Measurements from ENCODE around the gene HERC3.
"Not testable (repeated sequence)": the region's sequence is repeated elsewhere in the genome, so short reads cannot be mapped to it uniquely, and the experiment has no call there.

Gene HERC3

GRCh38 chr4:88606832-88607231, 14.6 kb downstream of the HERC3 start:
- no peak for DNase-seq (ENCODE audit: low read depth in 4 of 4, low spot score in 1 of 4)

GRCh38 chr4:88609387-88609786, 17.1 kb downstream of the HERC3 start:
- no peak for DNase-seq (ENCODE audit: low read depth in 4 of 4, low spot score in 1 of 4)

DNA sequence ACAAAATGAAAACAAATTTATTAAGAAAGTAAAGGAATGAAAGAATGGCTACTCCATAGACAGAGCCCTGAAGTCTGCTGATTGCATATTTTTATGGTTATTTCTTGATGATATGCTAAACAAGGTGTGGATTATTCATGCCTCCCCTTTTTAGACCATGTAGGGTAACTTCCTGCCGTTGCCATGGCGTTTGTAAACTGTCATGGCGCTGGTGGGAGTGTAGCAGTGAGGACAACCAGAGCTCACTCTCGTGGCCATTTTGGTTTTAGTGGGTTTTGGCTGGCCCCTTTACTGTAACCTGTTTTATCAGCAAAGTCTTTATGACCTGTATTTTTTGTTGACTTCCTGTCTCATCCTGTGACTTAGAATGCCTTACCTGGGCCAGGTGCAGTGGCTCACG, 17.5 kb downstream of the HERC3 start:
- not testable (repeated sequence) for DNase-seq (ENCODE audit: low read depth in 4 of 4, low spot score in 1 of 4)

DNA sequence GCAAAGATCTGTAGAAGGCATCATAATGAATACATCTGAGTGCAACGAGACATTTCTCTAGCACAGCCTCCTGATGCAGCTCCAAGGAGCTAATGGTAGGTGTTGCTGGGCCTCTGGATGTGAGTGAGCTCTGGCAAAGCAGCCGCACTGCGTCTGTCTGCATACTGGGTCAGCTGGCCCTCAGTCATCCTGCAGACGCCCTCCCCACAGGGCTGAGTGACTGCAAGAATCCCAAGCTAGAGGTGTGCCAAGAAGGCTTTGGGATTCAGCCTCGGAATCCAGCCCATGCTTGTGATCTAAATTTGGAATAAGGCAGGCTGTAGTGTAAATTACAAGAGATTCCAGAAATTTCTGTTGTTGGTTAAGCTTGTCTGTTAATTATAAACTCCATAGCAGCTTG, 18.5 kb downstream of the HERC3 start:
- no peak for DNase-seq (ENCODE audit: low read depth in 4 of 4, low spot score in 1 of 4)

DNA sequence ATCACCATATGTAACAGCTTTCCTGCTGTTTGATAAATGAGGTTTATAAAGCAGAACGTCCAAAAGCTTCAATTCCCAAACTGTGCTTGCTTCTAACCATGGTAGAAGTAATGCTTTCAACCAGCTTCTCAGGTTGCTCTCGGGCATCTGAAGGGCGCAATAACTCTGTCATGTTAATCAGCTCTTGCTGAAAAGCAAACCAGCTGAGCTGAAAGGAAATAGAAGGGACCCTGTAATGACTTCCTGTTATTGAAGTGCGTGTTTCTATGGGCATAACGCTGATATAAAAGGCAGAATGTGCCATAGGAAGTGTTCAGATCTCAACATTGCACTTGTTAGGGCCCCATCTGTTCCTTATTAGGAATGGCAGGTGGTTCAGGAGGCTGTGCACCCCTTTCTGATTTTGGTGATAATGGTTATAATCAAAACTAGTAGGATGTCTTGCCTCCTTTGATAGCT, 21.2 kb downstream of the HERC3 start:
- DNase-seq (ENCODE audit: low read depth in 4 of 4, low spot score in 1 of 4): no peak

- no peak for DNase-seq (ENCODE audit: low read depth in 4 of 4, low spot score in 1 of 4)
Observed at GRCh38 chr4:88614058-88614457, 21.8 kb downstream of the HERC3 start.

DNA sequence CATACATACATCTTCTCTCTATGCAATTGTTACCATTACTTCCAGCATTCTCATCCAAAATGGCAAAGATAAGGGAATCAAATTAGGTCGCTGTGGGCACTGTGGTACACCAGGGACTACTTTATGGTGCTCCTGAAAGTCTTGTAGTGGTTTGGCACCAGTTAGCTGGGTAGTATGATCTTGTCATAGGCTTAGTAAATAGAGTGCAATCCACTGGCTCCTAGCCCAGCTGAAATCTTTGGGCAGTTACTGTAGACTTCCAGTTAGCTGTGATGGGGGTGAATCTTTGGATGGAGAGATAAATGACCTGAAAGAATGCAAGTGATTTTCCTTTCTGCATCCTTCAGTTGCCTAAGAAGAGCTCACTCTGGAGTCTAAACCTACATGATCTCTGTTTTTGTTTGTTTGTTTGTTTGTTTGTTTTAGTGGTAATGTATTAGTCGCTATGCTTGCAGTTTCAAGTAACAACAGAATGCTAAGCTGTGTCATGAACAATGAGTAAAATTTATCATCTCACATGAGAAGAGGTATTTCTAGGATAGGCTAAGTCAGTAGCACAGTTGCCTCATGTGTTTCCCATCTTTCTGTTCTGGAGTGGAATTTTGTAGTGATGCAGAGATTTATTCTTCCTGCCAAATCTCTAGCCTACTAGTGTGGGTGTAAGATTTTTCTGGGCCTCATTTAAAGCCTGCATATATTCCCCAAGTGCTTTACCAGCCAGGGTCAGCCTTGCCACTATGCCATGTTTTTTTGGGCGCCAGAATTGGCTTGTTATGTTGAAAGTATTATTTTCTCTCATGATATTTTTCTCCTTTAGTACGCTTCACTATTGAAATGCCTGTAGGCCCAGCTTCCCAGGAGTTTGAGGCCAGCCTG, 24.2 kb downstream of the HERC3 start:
- DNase-seq (ENCODE audit: low read depth in 4 of 4, low spot score in 1 of 4): no peak

DNA sequence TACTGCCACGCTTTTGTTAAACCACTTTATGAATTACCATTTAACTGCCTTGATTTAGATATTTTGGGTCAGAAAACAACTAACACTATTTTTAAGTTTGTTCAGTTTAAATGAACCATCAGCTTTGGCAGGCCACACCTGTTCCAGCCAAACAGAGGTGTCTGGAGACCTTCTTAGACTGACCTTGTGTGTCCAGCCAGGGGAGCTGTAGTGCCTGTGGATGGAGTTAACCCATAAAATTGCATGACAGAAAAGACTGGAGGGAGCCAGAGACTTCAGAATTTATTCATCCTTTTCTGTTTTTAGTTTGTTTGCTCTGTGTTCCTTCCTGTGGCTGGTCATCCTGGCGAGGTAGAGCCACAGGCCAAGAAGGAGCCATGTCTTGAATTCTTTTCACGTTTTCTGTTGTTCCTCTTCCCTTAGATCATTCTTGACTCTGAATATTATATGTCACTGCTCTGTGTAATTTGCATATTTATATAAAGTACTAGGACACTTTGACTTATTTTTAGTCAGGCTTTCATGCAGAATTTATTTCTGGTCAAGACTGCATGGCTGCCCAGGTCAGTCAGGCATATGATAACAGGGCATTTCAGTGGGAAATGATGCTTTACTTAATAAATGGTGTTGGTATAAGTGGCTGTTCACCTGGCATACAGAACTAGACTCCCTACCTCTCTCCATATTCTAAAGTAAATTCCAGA, 26.7 kb downstream of the HERC3 start:
- no peak for DNase-seq (ENCODE audit: low read depth in 4 of 4, low spot score in 1 of 4)

DNA sequence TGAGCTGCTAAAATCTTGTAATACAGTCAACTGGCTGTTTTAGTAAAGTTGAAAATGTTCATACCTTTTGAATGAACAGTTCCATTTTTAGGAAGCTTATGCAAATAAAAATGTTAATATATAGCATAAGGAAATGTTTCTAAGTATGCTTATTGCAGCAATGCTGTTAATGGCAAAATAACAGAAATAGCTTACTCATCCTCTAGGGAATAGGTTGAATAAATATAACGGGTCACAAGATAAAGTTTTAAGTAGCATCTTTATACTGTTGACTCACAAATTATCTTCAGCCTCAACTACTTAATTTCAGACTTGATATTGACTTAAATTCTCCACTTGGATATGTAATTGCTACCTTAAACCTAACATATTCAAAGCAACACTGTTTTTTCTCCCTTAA, 27.7 kb downstream of the HERC3 start:
- no peak for DNase-seq (ENCODE audit: low read depth in 4 of 4, low spot score in 1 of 4)

GRCh38 chr4:88621763-88622327, 29.6 kb downstream of the HERC3 start:
- no peak for DNase-seq (ENCODE audit: low read depth in 4 of 4, low spot score in 1 of 4)

DNA sequence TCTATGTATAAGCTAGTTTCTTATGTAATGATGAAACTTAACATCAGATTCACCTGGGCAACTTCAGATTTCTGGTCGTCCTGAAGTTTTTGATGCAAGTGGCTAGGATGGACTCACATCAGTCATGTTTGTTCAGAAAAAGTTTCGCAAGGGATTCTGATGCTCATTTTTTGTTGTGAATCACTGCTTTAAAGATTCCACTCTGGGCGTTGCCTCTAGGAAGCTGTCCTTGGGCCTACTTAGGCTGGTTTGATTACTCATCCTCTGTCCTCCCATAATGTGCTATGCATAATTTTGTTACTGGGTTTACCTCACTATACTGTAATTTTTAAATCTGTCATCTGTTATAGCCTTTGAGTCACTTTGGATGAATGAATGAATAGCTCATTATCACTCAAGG, 30.8 kb downstream of the HERC3 start:
- DNase-seq (ENCODE audit: low read depth in 4 of 4, low spot score in 1 of 4): no peak

GRCh38 chr4:88628746-88629145, 36.5 kb downstream of the HERC3 start:
- no peak for DNase-seq (ENCODE audit: low read depth in 4 of 4, low spot score in 1 of 4)

GRCh38 chr4:88629826-88630225, 37.5 kb downstream of the HERC3 start:
- no peak for DNase-seq (ENCODE audit: low read depth in 4 of 4, low spot score in 1 of 4)

- no peak for DNase-seq (ENCODE audit: low read depth in 4 of 4, low spot score in 1 of 4)
Observed at GRCh38 chr4:88630756-88631155, 38.5 kb downstream of the HERC3 start.

DNA sequence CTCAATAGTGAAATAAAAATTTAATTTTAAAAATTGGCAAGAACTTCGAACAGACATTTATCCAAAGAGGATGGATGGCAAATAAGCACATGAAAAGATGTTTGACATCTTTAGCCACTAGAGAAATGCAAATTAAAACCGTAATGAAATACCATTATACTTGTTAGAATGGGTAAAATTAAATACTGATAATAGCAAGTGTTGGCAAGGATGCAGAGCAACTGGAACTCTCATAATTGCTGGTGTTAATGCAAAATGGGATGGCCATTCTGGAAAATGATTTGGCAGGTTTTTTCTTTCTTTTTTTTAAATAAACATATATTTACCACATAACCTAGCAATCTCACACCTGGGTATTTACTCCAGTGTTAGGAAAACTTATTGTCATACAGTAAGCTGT, 51.7 kb downstream of the HERC3 start:
- no peak for DNase-seq (ENCODE audit: low read depth in 4 of 4, low spot score in 1 of 4)

DNA sequence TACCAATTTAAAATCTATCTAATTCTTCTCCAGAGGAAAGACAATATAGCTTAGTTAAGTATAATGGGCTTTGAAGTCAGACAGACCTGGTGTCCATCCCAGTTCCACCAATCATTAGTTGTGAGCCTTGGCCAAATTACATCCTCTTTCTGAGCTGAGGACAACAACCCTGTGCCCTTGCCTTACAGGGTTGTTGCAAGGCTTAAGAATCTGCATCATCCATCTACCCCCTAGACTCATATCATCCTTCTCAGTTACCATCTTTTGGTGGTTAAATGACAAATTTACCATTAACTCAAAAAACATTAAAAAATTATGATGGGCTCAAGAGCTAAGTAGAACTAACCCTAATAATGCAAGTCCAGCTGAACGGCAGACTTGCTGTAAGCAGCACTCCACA, 53.7 kb downstream of the HERC3 start:
- no peak for DNase-seq (ENCODE audit: low read depth in 4 of 4, low spot score in 1 of 4)

DNA sequence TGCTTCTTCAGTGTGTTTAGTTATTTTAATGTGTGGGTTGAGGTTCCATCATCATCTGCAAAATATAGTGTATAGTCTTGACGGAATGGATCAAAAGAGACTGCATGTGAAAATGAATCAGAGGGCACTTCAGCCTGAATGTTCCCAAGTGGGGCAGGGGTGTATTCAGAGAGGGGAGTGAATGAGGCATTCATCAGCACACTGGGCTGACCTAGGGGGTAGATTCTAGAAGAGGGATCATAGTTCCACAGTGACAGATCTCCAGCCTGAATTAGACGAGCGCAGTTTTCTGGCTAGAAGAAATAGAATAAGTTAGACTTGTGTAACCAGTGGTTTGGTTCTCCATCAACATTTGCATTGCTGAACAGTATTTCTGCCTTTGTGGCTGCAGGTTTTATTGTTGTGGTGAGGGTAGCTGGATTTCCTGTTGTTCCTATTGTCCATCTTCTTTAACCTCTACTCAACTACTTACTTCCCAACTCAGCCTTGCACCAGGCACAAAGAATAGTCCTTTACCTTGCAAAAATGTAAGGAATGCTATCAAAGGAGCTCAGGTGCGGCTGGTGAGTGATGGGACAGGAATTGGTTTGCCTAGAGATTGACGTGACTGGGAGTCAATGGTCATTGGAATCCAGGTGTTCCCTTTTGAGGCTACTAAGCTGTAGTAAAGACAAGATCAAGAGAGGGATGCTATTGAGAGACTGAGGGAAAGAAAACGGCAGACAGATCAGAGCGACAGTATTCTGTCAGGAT, 54.4 kb downstream of the HERC3 start:
- no peak for DNase-seq (ENCODE audit: low read depth in 4 of 4, low spot score in 1 of 4)

- no peak for DNase-seq (ENCODE audit: low read depth in 4 of 4, low spot score in 1 of 4)
Observed at GRCh38 chr4:88649716-88650115, 57.4 kb downstream of the HERC3 start.

DNA sequence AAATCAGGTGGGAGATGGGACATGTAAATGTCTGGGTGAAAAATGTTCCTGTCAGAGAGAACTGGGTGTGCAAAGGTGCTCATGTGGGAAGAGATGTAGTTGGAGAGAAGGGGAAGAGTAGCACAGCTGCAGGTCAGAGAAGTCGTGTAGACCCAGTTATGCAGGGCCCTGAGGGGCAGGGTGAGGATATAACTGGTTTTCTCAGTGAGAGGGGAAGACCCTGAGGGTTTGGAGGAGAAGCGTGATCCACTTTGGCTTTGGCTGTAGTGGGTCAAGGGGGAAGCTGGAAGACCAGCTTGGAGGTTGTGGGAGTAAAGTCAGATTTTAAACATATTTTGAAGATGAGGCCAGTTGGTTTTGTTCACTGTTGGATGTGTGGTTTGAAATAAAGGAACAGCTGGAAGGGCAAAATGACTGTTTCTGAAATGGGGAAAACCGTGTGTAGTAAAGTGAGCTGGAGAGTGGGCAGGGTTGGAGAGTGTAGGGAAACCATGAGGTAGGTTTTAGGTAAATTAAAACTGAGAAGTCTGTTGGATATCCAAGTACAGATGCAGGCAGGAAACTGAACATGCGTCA, 61.2 kb downstream of the HERC3 start:
- DNase-seq (ENCODE audit: low read depth in 4 of 4, low spot score in 1 of 4): no peak

- no peak for DNase-seq (ENCODE audit: low read depth in 4 of 4, low spot score in 1 of 4)
Observed at GRCh38 chr4:88655226-88655625, 62.9 kb downstream of the HERC3 start.

Data from stimulated activated CD4-positive, alpha-beta T cell treated with anti-CD3 and anti-CD28 coated beads, Interleukin-1b, Interleukin-23, amount 100 ng/mL, for 24 hours (primary cell).